T-helper 2 cell treated with Interferon-gamma antibody and Interleukin-4, amounts not matched to agents 5 μg/mL and 100 μg/mL, for 36 hours (primary cell): ENCODE data around the gene AKT2.

ENCODE experiments used
- DNase-seq: peaks from one replicate; pipeline ENCODE4 v3.0.0; 2021; ENCODE audit warnings: low spot score
- H3K27ac Mint-ChIP-seq: one replicate; pipeline ENCODE4 v1.8.0; 2021; ENCODE audit warnings: mild to moderate bottlenecking, mixed read lengths
- H3K27me3 Mint-ChIP-seq: one replicate; pipeline ENCODE4 v1.8.0; 2021; ENCODE audit warnings: low read depth, mixed read lengths
- H3K36me3 Mint-ChIP-seq: one replicate; pipeline ENCODE4 v1.8.0; 2021; ENCODE audit warnings: low read depth, mixed read lengths
- H3K4me1 Mint-ChIP-seq: one replicate; pipeline ENCODE4 v1.8.0; 2021; ENCODE audit warnings: low read depth, mixed read lengths
- H3K4me3 Mint-ChIP-seq: one replicate; pipeline ENCODE4 v1.8.0; 2022; ENCODE audit warnings: mild to moderate bottlenecking, moderate library complexity, mixed read lengths
- H3K9me3 Mint-ChIP-seq: one replicate; pipeline ENCODE4 v1.8.0; 2021; ENCODE audit warnings: mixed read lengths

AKT2 gene

GRCh38 chr19:40213251-40213829, 71.8 kb downstream of the AKT2 start:
- DNase-seq: no peak
- peaks cover 4% of the 10 kb centered on the region for H3K4me1 Mint-ChIP-seq
- H3K4me3 Mint-ChIP-seq: no peak overlapping the region
- H3K27ac Mint-ChIP-seq: no peak overlapping the region
- H3K36me3 Mint-ChIP-seq: peaks cover 3% of the 10 kb centered on the region
- no peaks in the 10 kb centered on the region for H3K9me3 Mint-ChIP-seq
- peaks cover 15% of the 10 kb centered on the region for H3K27me3 Mint-ChIP-seq

- Mint-ChIP-seq H3K27ac (no peak overlapping the region), H3K4me3 (no peak overlapping the region), H3K9me3 (no peaks in the 10 kb centered on the region), H3K36me3 (peaks cover 3% of the 10 kb centered on the region), H3K27me3 (no peaks in the 10 kb centered on the region), H3K4me1 (no peaks in the 10 kb centered on the region)
- no peak for DNase-seq
Measured at GRCh38 chr19:40210889-40211288, 74.3 kb downstream of the AKT2 start.

GRCh38 chr19:40208602-40209001, 76.5 kb downstream of the AKT2 start:
- Mint-ChIP-seq H3K27ac (no peak overlapping the region), H3K4me1 (no peaks in the 10 kb centered on the region), H3K27me3 (no peaks in the 10 kb centered on the region), H3K4me3 (no peak overlapping the region), H3K9me3 (no peaks in the 10 kb centered on the region), H3K36me3 (peaks cover 3% of the 10 kb centered on the region)
- DNase-seq: no peak

- no peaks in the 10 kb centered on the region for H3K9me3 Mint-ChIP-seq
- H3K36me3 Mint-ChIP-seq: peaks cover 3% of the 10 kb centered on the region
- no peak overlapping the region for H3K4me3 Mint-ChIP-seq
- DNase-seq: no peak
- H3K27me3 Mint-ChIP-seq: no peaks in the 10 kb centered on the region
- H3K27ac Mint-ChIP-seq: no peak overlapping the region
- no peaks in the 10 kb centered on the region for H3K4me1 Mint-ChIP-seq
Measured at GRCh38 chr19:40205760-40206159, 79.4 kb downstream of the AKT2 start.

GRCh38 chr19:40204381-40204780, 80.8 kb downstream of the AKT2 start:
- H3K4me1 Mint-ChIP-seq: no peaks in the 10 kb centered on the region
- H3K4me3 Mint-ChIP-seq: no peak overlapping the region
- no peaks in the 10 kb centered on the region for H3K27me3 Mint-ChIP-seq
- H3K9me3 Mint-ChIP-seq: no peaks in the 10 kb centered on the region
- peaks cover 3% of the 10 kb centered on the region for H3K36me3 Mint-ChIP-seq
- H3K27ac Mint-ChIP-seq: no peak overlapping the region
- DNase-seq: no peak

- no peak overlapping the region for H3K27ac Mint-ChIP-seq
- H3K4me1 Mint-ChIP-seq: no peaks in the 10 kb centered on the region
- H3K9me3 Mint-ChIP-seq: no peaks in the 10 kb centered on the region
- no peaks in the 10 kb centered on the region for H3K27me3 Mint-ChIP-seq
- H3K4me3 Mint-ChIP-seq: no peak overlapping the region
- no peaks in the 10 kb centered on the region for H3K36me3 Mint-ChIP-seq
- no peak for DNase-seq
Measured at GRCh38 chr19:40200341-40201099, 84.6 kb downstream of the AKT2 start.

GRCh38 chr19:40198272-40198990, 86.7 kb downstream of the AKT2 start:
- no peak for DNase-seq
- Mint-ChIP-seq H3K27ac (no peak overlapping the region), H3K4me3 (no peak overlapping the region), H3K9me3 (no peaks in the 10 kb centered on the region), H3K36me3 (no peaks in the 10 kb centered on the region), H3K4me1 (peaks cover 4% of the 10 kb centered on the region), H3K27me3 (no peaks in the 10 kb centered on the region)

- Mint-ChIP-seq H3K4me1 (peaks cover 20% of the 10 kb centered on the region), H3K4me3 (peak overlapping the region; percentile 31), H3K27me3 (no peaks in the 10 kb centered on the region), H3K36me3 (no peaks in the 10 kb centered on the region), H3K9me3 (no peaks in the 10 kb centered on the region), H3K27ac (peak overlapping the region; percentile 1)
- no peak for DNase-seq
Measured at GRCh38 chr19:40193587-40193849, 91.6 kb downstream of the AKT2 start.

- Mint-ChIP-seq H3K27ac (peak overlapping the region; percentile 26), H3K4me3 (peak overlapping the region; percentile 60)
Measured at GRCh38 chr19:40192758-40193586, 92.2 kb downstream of the AKT2 start.

GRCh38 chr19:40191836-40192646, 93.1 kb downstream of the AKT2 start:
- Mint-ChIP-seq H3K27me3 (no peaks in the 10 kb centered on the region), H3K27ac (peak overlapping the region; percentile 26), H3K36me3 (no peaks in the 10 kb centered on the region), H3K4me3 (peak overlapping the region; percentile 60), H3K9me3 (no peaks in the 10 kb centered on the region), H3K4me1 (peaks cover 20% of the 10 kb centered on the region)
- peak; percentile 21 for DNase-seq

More at GRCh38 chr19:40192758-40193586, 92.2 kb downstream of the AKT2 start:
- peaks cover 20% of the 10 kb centered on the region for H3K4me1 Mint-ChIP-seq
- no peak for DNase-seq
- no peaks in the 10 kb centered on the region for H3K36me3 Mint-ChIP-seq
- no peaks in the 10 kb centered on the region for H3K9me3 Mint-ChIP-seq
- no peaks in the 10 kb centered on the region for H3K27me3 Mint-ChIP-seq

- peak; percentile 78 for DNase-seq
- Mint-ChIP-seq H3K9me3 (no peaks in the 10 kb centered on the region), H3K27me3 (no peaks in the 10 kb centered on the region), H3K4me1 (peaks cover 20% of the 10 kb centered on the region), H3K27ac (peak within 1 kb of the TSS; percentile 91), H3K36me3 (no peaks in the 10 kb centered on the region), H3K4me3 (peak within 1 kb of the TSS; percentile 89)
Measured at GRCh38 chr19:40190891-40191835, 94.0 kb downstream of the AKT2 start, which contains the start of gene MAP3K10. Gene MAP3K10, plus strand, starts transcription at chr19:40191426. Its CDS starts 606 bp downstream, at chr19:40192032.

- Mint-ChIP-seq H3K9me3 (no peaks in the 10 kb centered on the region), H3K27ac (no peak overlapping the region), H3K4me1 (peaks cover 2% of the 10 kb centered on the region)
Measured at GRCh38 chr19:40184273-40184672, 100.9 kb downstream of the AKT2 start.

More at GRCh38 chr19:40184273-40184672, 100.9 kb downstream of the AKT2 start:
- Mint-ChIP-seq H3K27me3 (no peaks in the 10 kb centered on the region), H3K36me3 (no peaks in the 10 kb centered on the region), H3K4me3 (no peak overlapping the region)
- no peak for DNase-seq
